ENCODE results near the gene KRT27.
"Not testable (repeated sequence)": the region's sequence is repeated elsewhere in the genome, so short reads cannot be mapped to it uniquely, and the experiment has no call there.

Gene KRT27

DNA sequence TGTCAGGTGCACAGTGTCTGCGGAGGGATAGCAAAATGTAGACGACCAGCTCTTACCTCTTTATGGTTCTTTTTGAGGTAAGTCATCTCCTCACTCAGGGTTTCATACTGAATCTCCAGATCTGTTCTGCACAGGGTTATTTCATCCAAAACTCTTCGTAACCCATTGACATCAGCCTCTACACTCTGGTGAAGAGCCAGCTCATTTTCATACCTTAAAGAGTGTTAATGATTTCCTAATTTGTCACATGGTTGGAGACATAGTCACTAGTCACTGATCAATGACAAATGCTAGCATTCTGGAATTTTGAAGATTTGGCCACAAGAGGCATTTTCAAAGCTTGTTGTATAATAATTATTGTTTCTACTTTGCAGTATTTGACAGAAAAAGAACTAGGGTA lies 28.5 kb downstream of the KRT27 start:
- TF ChIP-seq ZNF274 (IDR thresholded peaks at IDR 0.05; ENCODE audit: low read depth, low read length): no peak
- no peak overlapping the region for H3K4me3 ChIP-seq (ENCODE audit: low read length)

- TF ChIP-seq ZNF274 (IDR thresholded peaks at IDR 0.05; ENCODE audit: low read depth, low read length): no peak
- no peak overlapping the region for H3K4me3 ChIP-seq (ENCODE audit: low read length)
Measured at GRCh38 chr17:40751065-40751464, 31.3 kb downstream of the KRT27 start.

- no peak overlapping the region for H3K4me3 ChIP-seq (ENCODE audit: low read length)
- TF ChIP-seq ZNF274 (IDR thresholded peaks at IDR 0.05; ENCODE audit: low read depth, low read length): no peak
Measured at GRCh38 chr17:40750391-40750790, 32.0 kb downstream of the KRT27 start.

GRCh38 chr17:40748666-40749065 lies 33.7 kb downstream of the KRT27 start:
- H3K4me3 ChIP-seq (ENCODE audit: low read length): not testable (repeated sequence)

DNA sequence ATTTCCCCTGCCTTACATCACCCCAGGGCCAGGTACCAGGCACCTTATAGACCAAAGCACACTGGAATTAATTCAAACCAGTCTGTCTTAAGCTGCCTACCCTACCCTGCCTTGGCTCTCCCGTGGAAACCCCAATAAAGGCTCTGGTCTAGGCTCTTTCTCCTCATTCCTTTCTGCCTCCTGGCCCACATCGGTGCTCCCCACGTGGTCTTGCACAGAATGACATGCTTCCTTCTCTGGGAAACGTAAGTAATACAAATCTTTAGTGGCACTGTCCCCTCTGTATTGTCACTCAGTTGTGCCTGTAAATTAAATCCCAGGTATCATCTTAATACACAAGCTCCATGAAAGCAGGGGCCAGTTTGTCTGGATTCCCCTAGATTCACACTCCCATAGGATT lies 43.8 kb downstream of the KRT27 start:
- H3K4me3 ChIP-seq (ENCODE audit: low read length): no peak overlapping the region
- TF ChIP-seq ZNF274 (IDR thresholded peaks at IDR 0.05; ENCODE audit: low read depth, low read length): no peak

DNA sequence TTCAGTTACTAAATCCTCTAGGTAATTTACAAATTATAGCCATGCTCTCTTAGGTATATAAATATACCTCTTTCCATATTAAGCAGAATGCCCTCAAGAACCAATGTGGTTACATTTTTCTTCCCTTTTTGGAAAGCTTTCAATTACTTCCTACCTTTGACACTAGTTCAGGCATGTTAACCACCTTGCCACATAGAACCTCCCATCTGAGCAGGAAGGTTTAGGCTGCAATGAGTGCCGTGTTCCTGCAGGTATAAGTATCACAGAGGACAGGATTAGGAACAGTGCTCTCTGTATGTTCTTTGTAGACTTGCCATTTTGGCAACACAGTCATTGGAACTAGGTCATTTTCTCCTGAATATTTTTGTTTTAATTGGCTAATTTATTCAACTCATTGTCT lies 47.3 kb downstream of the KRT27 start:
- no peak for TF ChIP-seq ZNF274 (IDR thresholded peaks at IDR 0.05; ENCODE audit: low read depth, low read length)
- no peak overlapping the region for H3K4me3 ChIP-seq (ENCODE audit: low read length)

DNA sequence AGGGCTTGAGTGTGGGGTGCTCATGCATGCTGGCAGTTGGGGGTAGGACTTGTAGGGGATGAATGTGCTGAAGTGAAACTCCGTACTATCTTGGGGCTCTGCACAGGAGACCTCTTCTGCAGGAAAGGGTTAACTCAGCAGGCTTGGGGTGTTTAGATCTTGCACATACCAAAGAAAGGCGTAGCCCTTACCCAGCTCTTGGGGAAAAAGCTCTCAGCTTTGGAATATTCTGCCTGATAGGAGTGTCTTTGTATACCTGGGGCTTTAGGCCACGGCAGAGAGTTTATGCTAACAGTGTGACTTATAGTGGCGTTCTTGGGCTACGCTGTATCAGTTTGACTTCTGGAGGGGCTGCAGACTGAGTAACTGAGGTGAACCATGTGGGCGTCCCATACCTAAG lies 48.3 kb downstream of the KRT27 start:
- TF ChIP-seq ZNF274 (IDR thresholded peaks at IDR 0.05; ENCODE audit: low read depth, low read length): no peak
- no peak overlapping the region for H3K4me3 ChIP-seq (ENCODE audit: low read length)

GRCh38 chr17:40730970-40731369 lies 51.4 kb downstream of the KRT27 start:
- no peak overlapping the region for H3K4me3 ChIP-seq (ENCODE audit: low read length)
- no peak for TF ChIP-seq ZNF274 (IDR thresholded peaks at IDR 0.05; ENCODE audit: low read depth, low read length)

DNA sequence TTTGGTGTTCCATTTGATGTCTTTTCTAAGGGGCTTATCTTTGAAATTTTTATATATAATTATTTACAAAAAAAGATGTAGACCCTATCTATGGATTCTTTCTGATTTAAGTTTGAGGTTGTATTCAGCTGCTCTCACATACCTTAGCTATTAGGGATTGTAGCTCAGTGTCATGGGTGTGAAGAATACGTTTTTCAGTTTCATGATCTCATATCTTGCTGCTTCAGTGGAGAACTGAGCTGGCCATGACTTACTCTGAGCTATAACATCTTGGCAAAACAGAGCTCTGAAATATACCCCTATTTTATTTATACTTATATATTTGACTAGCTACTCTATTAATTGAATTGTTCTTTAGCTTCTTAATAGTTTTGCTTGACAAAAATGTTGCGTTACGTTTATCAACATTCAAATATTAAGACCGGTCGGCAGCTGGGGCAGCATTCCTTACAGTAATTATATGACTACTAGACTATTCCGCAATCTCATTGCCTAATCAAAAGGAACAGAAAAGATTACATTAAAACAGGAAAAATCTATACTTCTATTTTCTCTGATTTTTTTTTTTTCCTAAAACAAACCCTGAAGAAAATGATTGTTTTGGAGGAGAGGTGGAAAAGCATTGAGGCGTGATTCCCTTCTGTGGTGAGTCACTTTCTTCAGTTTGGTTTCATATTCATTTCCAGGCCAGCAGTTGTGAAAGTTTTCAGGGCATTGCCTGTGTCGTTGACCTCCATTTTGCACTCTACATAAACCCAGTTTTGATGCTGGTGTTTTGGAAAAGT lies 54.7 kb downstream of the KRT27 start:
- no peak overlapping the region for H3K4me3 ChIP-seq (ENCODE audit: low read length)
- TF ChIP-seq ZNF274 (IDR thresholded peaks at IDR 0.05; ENCODE audit: low read depth, low read length): no peak

DNA sequence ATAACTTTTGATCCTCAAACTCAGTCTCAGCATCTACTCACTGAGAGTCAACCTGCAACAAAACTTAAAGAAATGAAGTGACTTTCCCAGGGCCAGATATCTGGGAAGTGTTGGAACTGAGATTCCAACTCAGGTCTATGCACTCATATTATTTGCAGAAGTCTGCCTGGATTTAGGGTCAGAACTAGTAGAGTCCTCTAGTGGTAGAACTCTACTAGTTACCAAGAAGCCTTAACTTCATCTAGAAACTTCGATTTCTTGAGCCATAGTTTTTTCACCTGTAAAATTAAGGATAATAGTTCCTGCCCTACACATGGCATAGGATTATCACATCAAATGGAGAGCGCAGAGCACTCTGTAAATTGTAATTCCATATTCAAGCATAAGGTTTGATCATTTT lies 55.4 kb downstream of the KRT27 start:
- TF ChIP-seq ZNF274 (IDR thresholded peaks at IDR 0.05; ENCODE audit: low read depth, low read length): no peak
- no peak overlapping the region for H3K4me3 ChIP-seq (ENCODE audit: low read length)

Measured in GM08714 (cell line).